ENCODE measurements around the gene DNAH11.

The DNAH11 gene

GRCh38 chr7:21887779-21888178 is 344.9 kb downstream of the DNAH11 start:
- in situ Hi-C loops (cut with MboI; ENCODE audit: low sequenced_read_pairs, unreplicated experiment) = no loop called here
- no peak for TF ChIP-seq CTCF (IDR thresholded peaks at IDR 0.05; ENCODE audit: borderline replicate concordance, control extremely low read depth, extremely low read depth, insufficient read depth, missing control alignments)
- DNase-seq (ENCODE audit: low spot score) = no peak

GRCh38 chr7:21891291-21891690 is 348.5 kb downstream of the DNAH11 start:
- no peak for TF ChIP-seq CTCF (IDR thresholded peaks at IDR 0.05; ENCODE audit: borderline replicate concordance, control extremely low read depth, extremely low read depth, insufficient read depth, missing control alignments)
- in situ Hi-C loops (cut with MboI; ENCODE audit: low sequenced_read_pairs, unreplicated experiment) = no loop called here
- no peak for DNase-seq (ENCODE audit: low spot score)

- no peak for TF ChIP-seq CTCF (IDR thresholded peaks at IDR 0.05; ENCODE audit: borderline replicate concordance, control extremely low read depth, extremely low read depth, insufficient read depth, missing control alignments)
- in situ Hi-C loops (cut with MboI; ENCODE audit: low sequenced_read_pairs, unreplicated experiment) = no loop called here
- no peak for DNase-seq (ENCODE audit: low spot score)
These were observed 350.6 kb downstream of the DNAH11 start for GRCh38 chr7:21893401-21893800.

GRCh38 chr7:21898265-21898930 is 355.6 kb downstream of the DNAH11 start:
- TF ChIP-seq CTCF (IDR thresholded peaks at IDR 0.05; ENCODE audit: borderline replicate concordance, control extremely low read depth, extremely low read depth, insufficient read depth, missing control alignments) = no peak
- DNase-seq (ENCODE audit: low spot score) = peak; percentile 60
- in situ Hi-C loops (cut with MboI; ENCODE audit: low sequenced_read_pairs, unreplicated experiment) = no loop called here

- in situ Hi-C loops (cut with MboI; ENCODE audit: low sequenced_read_pairs, unreplicated experiment) = no loop called here
- DNase-seq (ENCODE audit: low spot score) = no peak
- no peak for TF ChIP-seq CTCF (IDR thresholded peaks at IDR 0.05; ENCODE audit: borderline replicate concordance, control extremely low read depth, extremely low read depth, insufficient read depth, missing control alignments)
These were observed 359.4 kb downstream of the DNAH11 start for GRCh38 chr7:21902240-21902639.

GRCh38 chr7:21903020-21903786 is 360.4 kb downstream of the DNAH11 start:
- DNase-seq (ENCODE audit: low spot score) = no peak
- no peak for TF ChIP-seq CTCF (IDR thresholded peaks at IDR 0.05; ENCODE audit: borderline replicate concordance, control extremely low read depth, extremely low read depth, insufficient read depth, missing control alignments)
- in situ Hi-C loops (cut with MboI; ENCODE audit: low sequenced_read_pairs, unreplicated experiment) = no loop called here
